HG03108 (cell line): Measurements from ENCODE around the gene BICDL1.

ENCODE experiments used
- ATAC-seq: cut with Tn5 transposase; IDR thresholded peaks from one replicate; pipeline ENCODE4 v1.9.1; 2021; ENCODE audit warnings: moderate library complexity; ENCODE audit not compliant: unreplicated experiment

The BICDL1 gene

DNA sequence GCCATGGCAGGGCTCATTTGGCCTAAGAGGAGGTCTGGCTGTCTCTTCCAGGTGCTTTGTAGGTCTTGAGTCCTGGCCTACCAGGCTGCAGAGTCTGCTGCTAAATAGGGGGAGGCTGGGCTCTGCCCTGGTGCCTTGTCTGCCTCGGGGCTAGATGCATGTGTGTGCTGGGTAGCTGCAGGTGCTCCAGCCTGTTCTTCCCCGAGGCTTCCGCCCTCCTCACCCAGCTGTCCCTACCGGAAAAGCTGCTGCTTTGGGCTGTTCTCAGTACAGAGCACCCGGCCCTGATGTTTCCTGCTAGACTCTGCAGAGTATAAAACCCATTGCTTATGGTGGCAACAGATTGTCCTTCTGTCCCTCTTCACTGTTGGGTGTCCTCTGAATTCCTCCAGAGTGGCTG, 89.8 kb downstream of the BICDL1 start:
- no peak for ATAC-seq

DNA sequence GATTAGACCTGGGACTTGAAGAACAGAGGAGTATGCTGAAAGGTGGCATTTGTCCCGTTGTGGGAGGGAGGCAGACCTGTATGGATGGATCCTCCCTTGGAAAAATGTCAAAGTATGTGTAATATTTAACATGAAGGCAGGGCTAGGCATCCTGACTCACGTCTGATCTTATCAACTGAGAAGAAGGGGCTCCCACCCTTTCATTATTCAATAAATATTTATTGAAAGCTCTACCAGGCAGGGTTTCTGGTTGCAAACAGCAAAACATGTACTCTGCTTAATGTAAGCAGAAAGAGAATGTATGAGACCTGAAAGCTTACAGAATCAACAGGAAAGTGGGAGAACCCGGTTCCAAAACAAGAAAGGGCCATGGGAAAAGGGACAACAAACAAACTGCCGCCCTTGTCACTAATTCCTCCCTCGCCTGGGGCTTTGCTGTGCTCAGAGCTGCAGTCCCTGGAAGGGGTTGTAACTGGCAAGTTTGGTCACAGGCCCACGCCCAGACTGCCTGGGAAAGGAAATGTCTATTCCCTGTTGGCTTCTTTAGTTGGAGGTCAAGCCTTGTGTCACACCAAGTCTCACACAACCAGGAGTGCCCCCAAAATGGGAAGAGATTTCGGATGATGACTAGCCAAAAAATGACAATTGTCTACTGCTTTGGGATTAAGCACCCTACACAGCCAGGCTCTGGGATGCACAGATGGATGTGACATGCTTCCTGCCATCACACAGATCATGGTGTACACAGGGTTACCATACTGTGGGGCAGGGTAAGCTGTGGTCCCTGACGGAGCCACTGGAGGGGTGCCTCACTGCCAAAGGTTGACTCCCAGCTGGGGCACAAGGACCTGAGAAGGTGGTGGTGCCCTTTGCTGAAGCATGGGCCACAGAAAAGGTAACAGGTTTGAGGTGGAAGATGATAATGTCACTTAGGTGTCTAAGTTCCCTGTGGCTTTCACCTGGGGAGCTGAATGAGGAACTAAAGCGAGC, 90.7 kb downstream of the BICDL1 start:
- no peak for ATAC-seq

DNA sequence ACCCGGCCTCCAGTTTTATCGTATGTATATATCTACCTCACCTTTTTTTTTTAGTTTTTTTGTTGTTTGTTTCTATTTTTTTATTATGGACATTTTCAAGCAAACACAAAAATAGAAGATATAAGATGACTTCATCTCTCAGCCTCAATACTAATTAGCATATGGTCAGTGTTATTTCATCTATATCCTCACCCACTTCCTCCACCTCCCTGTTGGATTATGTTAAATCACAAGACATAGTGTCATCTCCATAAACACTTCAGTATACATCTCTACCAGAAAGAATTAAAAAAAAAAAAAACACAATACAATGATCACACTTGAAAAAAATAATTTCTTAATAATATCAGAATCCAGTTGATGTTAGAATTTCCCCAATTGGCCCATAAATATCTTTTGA, 92.6 kb downstream of the BICDL1 start:
- no peak for ATAC-seq

GRCh38 chr12:120085920-120086645, 97.0 kb downstream of the BICDL1 start:
- no peak for ATAC-seq

DNA sequence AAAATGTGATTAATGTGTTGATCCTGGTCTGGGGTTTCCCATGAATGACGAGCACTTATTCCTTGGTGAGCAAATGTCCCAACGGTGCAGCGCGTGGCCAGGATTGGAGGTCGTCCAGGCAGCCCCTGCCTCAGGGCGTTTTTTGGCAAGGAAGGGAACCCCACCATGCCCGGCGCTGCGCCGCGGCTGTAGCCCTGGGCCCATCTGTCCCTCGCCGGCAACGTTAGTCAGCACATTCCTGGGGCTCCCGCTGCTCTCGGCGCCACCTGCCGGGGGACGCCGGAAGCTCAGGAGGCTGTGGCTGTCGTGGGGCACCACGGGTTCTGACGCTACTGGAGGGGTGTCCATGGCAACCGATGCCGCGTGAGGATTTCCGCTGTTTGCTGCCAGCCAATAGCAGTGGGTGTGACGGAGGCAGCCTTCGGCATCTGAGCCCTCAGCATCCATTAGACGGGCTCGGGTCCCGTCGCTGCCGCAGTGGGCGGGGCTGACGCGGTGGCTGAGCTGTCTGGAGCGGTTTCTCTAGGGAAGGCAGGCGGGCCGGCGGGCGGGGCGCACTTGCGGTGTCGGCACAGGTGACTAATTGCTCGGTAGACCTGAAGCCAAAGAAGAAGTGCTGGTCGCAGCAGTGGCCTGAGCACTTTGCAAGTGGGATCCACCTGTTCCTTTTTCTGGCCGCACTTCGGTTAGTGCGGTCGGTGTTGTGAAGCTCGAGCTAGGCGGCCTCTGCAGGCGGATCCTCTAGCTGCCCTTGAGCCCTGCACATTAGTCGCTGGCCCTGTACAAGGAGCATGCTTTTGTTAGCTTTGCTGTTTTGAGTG, 98.0 kb downstream of the BICDL1 start:
- ATAC-seq = peak; percentile 98

GRCh38 chr12:120089105-120089504, 100.1 kb downstream of the BICDL1 start:
- ATAC-seq = no peak

DNA sequence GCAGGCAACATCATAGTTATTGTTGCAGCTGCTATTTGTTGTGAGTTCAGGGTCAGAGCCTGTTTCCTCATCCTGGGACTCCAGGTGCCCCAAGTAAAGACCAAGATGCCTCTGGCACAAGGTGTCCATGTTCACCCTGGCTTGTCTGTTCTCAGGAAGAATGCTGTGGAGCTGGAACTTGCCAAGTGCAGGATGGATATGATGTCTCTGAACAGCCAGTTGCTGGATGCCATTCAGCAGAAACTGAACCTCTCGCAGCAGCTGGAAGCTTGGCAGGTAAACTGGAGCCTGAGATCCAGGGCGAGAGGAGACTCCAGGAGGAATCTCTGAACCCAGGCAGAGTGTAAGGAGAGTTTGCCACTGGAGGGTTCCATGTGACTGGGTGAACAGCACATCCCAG, 100.8 kb downstream of the BICDL1 start:
- no peak for ATAC-seq

GRCh38 chr12:120090206-120090605, 101.2 kb downstream of the BICDL1 start:
- ATAC-seq = no peak

DNA sequence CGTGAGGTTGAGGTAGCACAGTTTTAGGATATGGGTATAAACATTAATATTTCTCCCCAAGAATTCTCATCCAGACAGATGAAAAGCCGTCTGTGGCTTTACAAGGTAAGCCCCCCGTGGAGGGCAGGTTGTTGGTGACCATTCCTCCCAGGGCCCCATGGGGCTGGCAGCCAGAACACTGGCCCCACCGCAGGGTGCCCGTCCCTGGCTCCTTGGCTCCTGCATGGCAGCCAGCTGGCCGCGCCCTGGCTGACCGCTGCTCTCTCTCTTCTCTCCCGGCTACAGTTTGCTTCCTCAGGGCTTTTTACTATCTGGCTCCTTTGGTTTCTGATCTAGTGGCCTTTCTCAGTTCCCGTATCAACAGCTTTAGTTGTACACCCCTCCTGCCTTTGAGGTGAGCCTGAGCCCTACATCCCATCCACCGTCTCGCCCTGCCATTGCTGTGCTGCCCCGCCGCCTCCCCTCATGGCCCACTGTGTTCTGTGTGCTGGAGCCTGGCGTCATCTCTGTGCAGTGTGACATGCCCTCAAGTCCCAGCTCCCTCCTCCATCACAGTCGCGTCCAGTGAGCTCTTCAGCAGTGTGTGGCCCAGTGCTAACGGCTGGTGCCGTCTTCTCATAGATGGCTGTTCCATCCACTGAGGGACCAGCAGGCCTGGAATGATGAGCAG, 101.7 kb downstream of the BICDL1 start:
- no peak for ATAC-seq

DNA sequence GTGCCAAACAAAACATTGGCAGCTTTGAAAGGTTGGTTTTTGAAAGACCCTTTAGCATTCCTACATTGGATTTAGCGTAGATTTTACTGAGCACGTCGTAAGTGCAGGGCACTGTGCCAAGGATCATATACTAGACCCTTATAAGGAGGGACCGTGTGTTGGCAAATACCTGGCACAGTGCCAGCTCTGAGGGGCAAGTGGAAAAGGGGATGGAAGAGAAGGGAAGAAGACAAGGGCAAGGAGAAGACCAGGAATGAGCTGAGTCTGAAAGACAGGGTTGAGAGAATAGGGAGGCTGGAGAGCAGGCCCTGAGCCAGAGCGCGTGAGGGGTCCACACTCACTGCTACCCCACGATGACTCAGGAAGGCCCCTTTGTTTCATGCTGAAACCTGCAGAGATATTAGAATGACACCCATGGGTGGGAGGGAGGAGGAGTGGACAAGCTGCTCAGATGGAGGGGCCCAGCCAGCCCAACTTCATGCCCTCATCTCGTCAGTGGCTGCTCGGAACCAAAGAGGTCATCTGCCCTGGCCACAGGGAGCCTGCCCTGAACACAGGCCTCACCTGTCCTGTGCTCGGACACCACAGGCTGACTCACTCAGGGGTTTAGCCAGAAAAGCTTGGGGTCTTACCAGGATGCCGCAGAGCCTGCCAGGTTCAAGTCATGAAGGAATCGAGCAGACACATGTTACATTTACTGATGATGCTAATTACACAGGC, 102.5 kb downstream of the BICDL1 start:
- no peak for ATAC-seq

GRCh38 chr12:120092551-120093335, 103.7 kb downstream of the BICDL1 start:
- no peak for ATAC-seq

- ATAC-seq = no peak
Observed at GRCh38 chr12:120093336-120093591, 104.2 kb downstream of the BICDL1 start.

GRCh38 chr12:120093592-120094355, 104.7 kb downstream of the BICDL1 start:
- no peak for ATAC-seq

DNA sequence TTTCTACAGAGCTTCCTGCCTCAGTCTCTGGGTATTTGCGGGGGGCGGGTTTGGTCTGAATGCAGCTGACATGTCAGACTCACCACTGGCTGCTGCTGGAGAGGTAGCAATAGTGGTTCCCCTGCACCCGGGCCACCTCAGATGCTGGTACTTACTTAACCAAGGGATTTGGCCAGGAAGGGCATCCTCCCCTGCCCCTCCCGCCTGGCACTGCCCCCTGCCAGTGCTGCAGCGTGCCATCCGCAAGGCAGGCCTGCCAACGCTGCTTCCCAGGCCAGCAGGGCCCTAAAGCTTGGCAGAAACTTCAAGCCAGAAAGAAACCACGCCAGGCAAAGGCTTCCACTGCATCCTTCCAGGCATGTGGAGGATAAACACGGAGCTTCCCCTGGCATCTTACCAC, 105.4 kb downstream of the BICDL1 start:
- no peak for ATAC-seq

- ATAC-seq = no peak
Observed at GRCh38 chr12:120095331-120095730, 106.3 kb downstream of the BICDL1 start.

DNA sequence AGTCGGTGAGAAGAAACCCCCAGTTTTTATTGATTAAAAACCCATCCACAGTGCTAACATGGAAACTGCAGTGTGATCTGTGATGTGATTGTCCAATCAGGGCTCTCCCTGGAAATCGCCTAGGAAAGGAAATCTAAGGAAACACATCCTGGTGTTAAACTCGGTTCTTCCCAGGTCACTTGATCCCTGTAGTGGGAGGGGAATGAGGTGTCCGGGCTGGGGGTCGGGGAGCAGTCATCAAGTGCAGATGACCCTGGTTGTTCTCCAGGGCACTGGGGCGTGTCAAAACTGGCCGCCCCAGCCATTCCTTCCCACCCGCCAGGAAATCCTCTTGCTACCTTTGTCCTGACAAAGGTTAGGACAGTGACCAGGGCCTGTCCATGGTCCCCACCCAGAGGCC, 106.7 kb downstream of the BICDL1 start:
- ATAC-seq = no peak

DNA sequence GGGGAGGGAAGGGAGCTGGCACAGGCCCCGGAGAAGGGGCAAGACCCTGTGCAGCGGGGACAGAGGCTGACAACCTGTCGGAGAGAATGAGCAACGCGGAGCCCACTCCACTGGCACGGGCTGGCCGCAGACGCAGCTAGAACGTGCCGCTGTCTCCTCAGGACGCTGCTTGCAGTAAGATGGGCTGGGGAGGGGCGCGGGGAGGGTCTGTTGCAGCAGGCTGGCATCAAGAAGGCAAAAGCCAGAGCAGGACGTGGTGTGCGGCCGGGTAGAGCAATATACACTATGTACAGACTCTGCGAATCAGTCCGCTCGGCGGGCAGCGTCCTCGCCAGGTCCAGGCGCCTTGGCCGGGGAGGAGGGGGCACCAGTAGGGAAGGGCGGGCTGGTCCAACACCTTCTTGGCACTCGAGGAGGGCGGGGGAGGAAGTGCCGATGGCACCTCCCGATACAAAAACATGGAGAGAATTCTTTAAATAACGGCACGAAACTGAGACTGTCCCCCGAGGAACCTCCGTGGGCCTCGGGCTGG, 107.7 kb downstream of the BICDL1 start:
- no peak for ATAC-seq

DNA sequence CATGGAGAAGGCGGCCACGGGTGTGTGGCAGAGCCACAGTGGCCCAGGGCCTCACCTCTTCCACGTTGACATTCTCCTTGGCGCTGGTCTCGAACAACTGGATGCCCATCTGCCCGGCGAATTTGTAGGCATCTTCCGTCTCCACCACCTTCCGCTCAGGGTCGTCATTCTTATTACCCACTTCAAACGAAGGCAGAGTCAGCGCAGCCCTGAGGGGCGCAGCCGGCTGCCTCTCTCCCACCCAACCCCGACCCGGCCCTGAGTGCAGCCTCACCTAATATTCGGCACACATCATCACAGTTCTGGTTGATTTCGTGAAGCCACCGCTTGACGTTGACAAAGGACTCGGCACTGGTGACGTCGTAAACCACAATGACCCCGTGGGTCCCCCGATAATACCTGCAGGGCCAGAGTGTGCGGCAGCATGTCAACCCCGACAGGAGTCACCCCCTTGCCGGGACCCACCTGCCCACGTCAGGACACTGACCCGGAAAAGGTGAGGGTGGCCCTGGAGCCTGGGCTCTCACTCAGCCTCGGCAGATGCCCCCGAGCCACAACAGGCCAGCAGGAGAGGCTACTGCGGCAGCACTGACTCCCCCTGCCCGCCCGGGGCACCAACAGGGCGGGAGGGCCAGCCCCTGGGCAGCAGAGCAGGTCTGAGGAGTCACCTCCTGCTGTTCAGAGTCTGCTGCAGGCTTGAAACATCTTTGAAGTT, 109.9 kb downstream of the BICDL1 start:
- no peak for ATAC-seq
